H9 (cell line): ENCODE results near the gene DAB1. TPM values are rescaled to one million over a fixed set of nuclear protein-coding genes. Genes with fewer than 3 reads are reported as not detected.
A peak's percentile ranks its signal among the peaks of the same experiment; 100 is the strongest.

Source experiments
- DNase-seq: peaks from one replicate; pipeline ENCODE4 v3.0.0-alpha.2; 2017
- H2AFZ ChIP-seq: one replicate; pipeline ENCODE4 v1.6.1; 2013; ENCODE audit warnings: mild to moderate bottlenecking, low read length, control low read depth, moderate library complexity
- H2AK5ac ChIP-seq: 2 replicates; pipeline ENCODE4 v1.6.1; 2013; ENCODE audit warnings: low read length, control low read depth, mixed read lengths; ENCODE audit not compliant: insufficient read length
- H2BK120ac ChIP-seq: one replicate; pipeline ENCODE4 v1.6.1; 2013; ENCODE audit warnings: low read depth, mild to moderate bottlenecking, low read length, control low read depth, inconsistent platforms; ENCODE audit not compliant: poor library complexity, severe bottlenecking
- H2BK12ac ChIP-seq: 2 replicates; pipeline ENCODE4 v1.6.1; 2013; ENCODE audit warnings: low read length, control low read depth, mixed read lengths, low read depth; ENCODE audit not compliant: insufficient read length
- H2BK15ac ChIP-seq: 2 replicates; pipeline ENCODE4 v1.6.1; 2013; ENCODE audit warnings: low read depth, low read length, control low read depth
- H2BK20ac ChIP-seq: one replicate; pipeline ENCODE4 v1.6.1; 2013; ENCODE audit warnings: low read depth, mild to moderate bottlenecking, low read length, control low read depth, inconsistent platforms; ENCODE audit not compliant: poor library complexity, severe bottlenecking
- H2BK5ac ChIP-seq: 2 replicates; pipeline ENCODE4 v1.6.1; 2013; ENCODE audit warnings: low read length, control low read depth, mixed read lengths; ENCODE audit not compliant: insufficient read length
- H3K14ac ChIP-seq: 2 replicates; pipeline ENCODE4 v1.6.1; 2013; ENCODE audit warnings: low read length, control low read depth; ENCODE audit not compliant: insufficient read depth
- H3K18ac ChIP-seq: 2 replicates; pipeline ENCODE4 v1.6.1; 2013; ENCODE audit warnings: low read depth, mild to moderate bottlenecking, mixed read lengths, low read length, control low read depth; ENCODE audit not compliant: insufficient read length
- H3K23ac ChIP-seq: 2 replicates; pipeline ENCODE4 v1.6.1; 2013; ENCODE audit warnings: low read length, control low read depth, mixed read lengths, low read depth; ENCODE audit not compliant: insufficient read length
- H3K23me2 ChIP-seq: 2 replicates; pipeline ENCODE4 v1.6.1; 2013; ENCODE audit warnings: low read depth, mild to moderate bottlenecking, mixed read lengths, low read length, control low read depth; ENCODE audit not compliant: insufficient read length, poor library complexity, severe bottlenecking
- H3K27ac ChIP-seq: 2 replicates; pipeline ENCODE4 v1.5.1; 2013; ENCODE audit warnings: low read length, control low read depth, mixed read lengths, low read depth; ENCODE audit not compliant: insufficient read length
- H3K27me3 ChIP-seq: 2 replicates; pipeline ENCODE4 v1.6.1; 2013; ENCODE audit warnings: low read length, control low read depth, inconsistent platforms; ENCODE audit not compliant: insufficient read depth
- H3K4ac ChIP-seq: 2 replicates; pipeline ENCODE4 v1.6.1; 2013; ENCODE audit warnings: low read depth, mild to moderate bottlenecking, control low read depth, inconsistent platforms, low read length, moderate library complexity
- H3K4me1 ChIP-seq: 2 replicates; pipeline ENCODE4 v1.6.1; 2013; ENCODE audit warnings: low read length, control low read depth, inconsistent platforms; ENCODE audit not compliant: insufficient read depth
- H3K4me2 ChIP-seq: 2 replicates; pipeline ENCODE4 v1.6.1; 2013; ENCODE audit warnings: low read length, control low read depth, mixed read lengths; ENCODE audit not compliant: insufficient read length, insufficient read depth
- H3K56ac ChIP-seq: 2 replicates; pipeline ENCODE4 v1.6.1; 2013; ENCODE audit warnings: low read depth, mild to moderate bottlenecking, mixed read lengths, low read length, control low read depth; ENCODE audit not compliant: insufficient read length
- H3K79me1 ChIP-seq: 2 replicates; pipeline ENCODE4 v1.6.1; 2013; ENCODE audit warnings: low read depth, mild to moderate bottlenecking, moderate library complexity, low read length, control low read depth, inconsistent platforms; ENCODE audit not compliant: insufficient read depth, poor library complexity, severe bottlenecking
- H3K79me2 ChIP-seq: 2 replicates; pipeline ENCODE4 v1.6.1; 2013; ENCODE audit warnings: low read length, control low read depth, inconsistent platforms; ENCODE audit not compliant: insufficient read depth
- H3K9ac ChIP-seq: 2 replicates; pipeline ENCODE4 v1.6.1; 2013; ENCODE audit warnings: low read length, control low read depth, mixed read lengths; ENCODE audit not compliant: insufficient read length; ENCODE audit errors: extremely low read depth
- H3K9me3 ChIP-seq: one replicate; pipeline ENCODE4 v1.6.1; 2013; ENCODE audit warnings: low read depth, low read length, inconsistent platforms; ENCODE audit not compliant: control insufficient read depth
- H3T11ph ChIP-seq: one replicate; pipeline ENCODE4 v1.6.1; 2013; ENCODE audit warnings: mild to moderate bottlenecking, low read length, control low read depth, inconsistent platforms
- H4K20me1 ChIP-seq: one replicate; pipeline ENCODE4 v1.6.1; 2013; ENCODE audit not compliant: control insufficient read depth, insufficient read length, insufficient read depth
- H4K5ac ChIP-seq: 2 replicates; pipeline ENCODE4 v1.6.1; 2013; ENCODE audit warnings: low read depth, mild to moderate bottlenecking, mixed read lengths, low read length, control low read depth; ENCODE audit not compliant: insufficient read length
- H4K8ac ChIP-seq: replicated peaks from 2 replicates; pipeline ENCODE4 v1.6.1; 2013; ENCODE audit warnings: low read length, control low read depth, mixed read lengths, low read depth; ENCODE audit not compliant: insufficient read length
- H4K91ac ChIP-seq: 2 replicates; pipeline ENCODE4 v1.6.1; 2013; ENCODE audit warnings: low read depth, mild to moderate bottlenecking, moderate library complexity, mixed read lengths, low read length, control low read depth; ENCODE audit not compliant: insufficient read length
- H3K27ac Mint-ChIP-seq, 3 experiments: 2 replicates in 2 of 3; 3 replicates in 1 of 3; pipeline ENCODE4 v1.8.0; 2020 to 2021; ENCODE audit warnings: mixed read lengths in 3 of 3, mild to moderate bottlenecking in 1 of 3, moderate library complexity in 1 of 3
- H3K27me3 Mint-ChIP-seq: 2 replicates; pipeline ENCODE4 v1.8.0; 2021; ENCODE audit warnings: low read depth, mild to moderate bottlenecking, moderate library complexity, mixed read lengths
- H3K36me3 Mint-ChIP-seq, 3 experiments: 2 replicates in 2 of 3; 3 replicates in 1 of 3; pipeline ENCODE4 v1.8.0; 2020 to 2021; ENCODE audit warnings: low read depth in 3 of 3, mixed read lengths in 3 of 3; ENCODE audit not compliant: insufficient read depth in 1 of 3
- H3K4me1 Mint-ChIP-seq, 2 experiments: 2 replicates each; pipeline ENCODE4 v1.8.0; 2020; ENCODE audit warnings: mixed read lengths in 2 of 2
- H3K4me3 Mint-ChIP-seq, 2 experiments: 2 replicates in 1 of 2; 3 replicates in 1 of 2; pipeline ENCODE4 v1.8.0; 2020 to 2021; ENCODE audit warnings: mild to moderate bottlenecking in 2 of 2, mixed read lengths in 2 of 2, moderate library complexity in 1 of 2
- H3K9me3 Mint-ChIP-seq, 2 experiments: 2 replicates in 1 of 2; 3 replicates in 1 of 2; pipeline ENCODE4 v1.8.0; 2020; ENCODE audit warnings: mild to moderate bottlenecking in 2 of 2, mixed read lengths in 2 of 2, moderate library complexity in 1 of 2
- WGBS: extraction: QIAGEN DNeasy Blood & Tissue Kit; methylation state at CpG from one replicate; pipeline ENCODE4 v1.1.7; 2013; ENCODE audit warnings: missing lambda C conversion rate, low lambda C conversion rate, mixed read lengths; ENCODE audit not compliant: insufficient read length; ENCODE audit errors: extremely low coverage; 5-methylcytosine and 5-hydroxymethylcytosine counted together
- total RNA-seq: library from RNA; stranded (reverse); gene quantifications from 2 replicates; pipeline ENCODE4 v1.2.1, GENCODE V29; 2021
- TF ChIP-seq, protein P1 (sequence below): fragments of 200-600 bp; sonication (generic); conservative IDR thresholded peaks from 3 replicates; pipeline ENCODE4 v1.8.0; 2021; ENCODE audit warnings: antibody characterized with exemption, mild to moderate bottlenecking

Gene DAB1
- total RNA-seq, 1 experiment from 2014 or later: 9.3 TPM

DNA sequence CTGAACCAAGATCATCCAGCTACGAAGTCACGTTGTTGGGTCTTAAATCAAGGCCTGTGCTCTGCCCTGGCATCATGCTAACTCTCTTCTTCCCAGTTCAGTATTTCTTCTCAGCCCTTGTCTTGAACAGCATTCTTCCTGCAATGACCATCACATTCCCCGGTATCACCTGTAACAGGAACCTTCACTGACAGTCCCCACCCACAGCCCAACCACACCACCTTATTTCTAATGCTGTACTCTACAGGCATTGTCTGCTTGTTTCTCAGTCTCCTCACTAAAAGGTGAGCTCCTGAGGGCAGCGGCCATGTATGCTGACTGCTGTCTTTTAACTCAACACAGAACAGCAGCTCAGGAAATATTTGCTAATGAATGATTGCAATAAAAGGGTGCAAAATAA, 54.0 kb downstream of the DAB1 start:
- no peak overlapping the region for H2BK20ac ChIP-seq
- H3K4me2 ChIP-seq: no peak overlapping the region
- peak; percentile 36 for DNase-seq
- H4K20me1 ChIP-seq: no peaks in the 10 kb centered on the region
- no peaks in the 10 kb centered on the region for H3K79me1 ChIP-seq
- TF ChIP-seq, protein P1, sequence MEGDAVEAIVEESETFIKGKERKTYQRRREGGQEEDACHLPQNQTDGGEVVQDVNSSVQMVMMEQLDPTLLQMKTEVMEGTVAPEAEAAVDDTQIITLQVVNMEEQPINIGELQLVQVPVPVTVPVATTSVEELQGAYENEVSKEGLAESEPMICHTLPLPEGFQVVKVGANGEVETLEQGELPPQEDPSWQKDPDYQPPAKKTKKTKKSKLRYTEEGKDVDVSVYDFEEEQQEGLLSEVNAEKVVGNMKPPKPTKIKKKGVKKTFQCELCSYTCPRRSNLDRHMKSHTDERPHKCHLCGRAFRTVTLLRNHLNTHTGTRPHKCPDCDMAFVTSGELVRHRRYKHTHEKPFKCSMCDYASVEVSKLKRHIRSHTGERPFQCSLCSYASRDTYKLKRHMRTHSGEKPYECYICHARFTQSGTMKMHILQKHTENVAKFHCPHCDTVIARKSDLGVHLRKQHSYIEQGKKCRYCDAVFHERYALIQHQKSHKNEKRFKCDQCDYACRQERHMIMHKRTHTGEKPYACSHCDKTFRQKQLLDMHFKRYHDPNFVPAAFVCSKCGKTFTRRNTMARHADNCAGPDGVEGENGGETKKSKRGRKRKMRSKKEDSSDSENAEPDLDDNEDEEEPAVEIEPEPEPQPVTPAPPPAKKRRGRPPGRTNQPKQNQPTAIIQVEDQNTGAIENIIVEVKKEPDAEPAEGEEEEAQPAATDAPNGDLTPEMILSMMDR: no peak
- no peak overlapping the region for H4K5ac ChIP-seq
- H3K9ac ChIP-seq: no peak overlapping the region
- H2AFZ ChIP-seq: no peak overlapping the region
- no peak overlapping the region for H3T11ph ChIP-seq
- 0 out of 2 replicates have a peak, but pooled peaks cover 2% of the 10 kb centered on the region for H3K79me2 ChIP-seq
- no peak overlapping the region for H3K23ac ChIP-seq
- no peak overlapping the region; a peak in 1 of 5 replicates for H3K4me3 Mint-ChIP-seq
- peak overlapping the region in 1 of 3 experiments; percentile 15; a peak in 2 of 7 replicates for H3K27ac Mint-ChIP-seq
- no peaks in the 10 kb centered on the region for H3K27me3 ChIP-seq
- no peak overlapping the region for H2BK120ac ChIP-seq
- no peaks in the 10 kb centered on the region for H3K9me3 ChIP-seq
- no peak overlapping the region for H2AK5ac ChIP-seq
- no peaks in the 10 kb centered on the region for H3K27me3 Mint-ChIP-seq
- H3K27ac ChIP-seq: no peak overlapping the region
- no peak overlapping the region for H3K18ac ChIP-seq
- H4K91ac ChIP-seq: no peak overlapping the region
- no peak overlapping the region for H3K56ac ChIP-seq
- no CpG with 5 or more reads among the region's 4 CpGs for WGBS
- H2BK5ac ChIP-seq: no peak overlapping the region
- peaks cover 19 to 20% of the 10 kb centered on the region in 2 experiments for H3K4me1 Mint-ChIP-seq
- H3K4ac ChIP-seq: no peak overlapping the region
- peaks cover 5% of the 10 kb centered on the region; the same call in 1 of the 2 replicates for H3K4me1 ChIP-seq
- H2BK15ac ChIP-seq: no peak overlapping the region
- H3K23me2 ChIP-seq: no peaks in the 10 kb centered on the region
- H3K36me3 Mint-ChIP-seq: peaks cover 7 to 9% (median 8%) of the 10 kb centered on the region in 3 experiments
- no peak overlapping the region for H3K14ac ChIP-seq
- H3K9me3 Mint-ChIP-seq: peaks cover 5 to 7% of the 10 kb centered on the region in 2 experiments
- H2BK12ac ChIP-seq: no peak overlapping the region
- no peak overlapping the region for H4K8ac ChIP-seq
